CD14-positive monocyte (primary cell): ENCODE measurements around the gene ACAA1. TPM values are rescaled to one million over a fixed set of nuclear protein-coding genes. Genes with fewer than 3 reads are reported as not detected.
A peak's percentile ranks its signal among the peaks of the same experiment; 100 is the strongest.

Experiments used
- DNase-seq, 3 donors: peaks; one replicate each; pipeline ENCODE4 v3.0.0-alpha.2; 2011 to 2022
- H2AFZ ChIP-seq: 2 replicates; pipeline ENCODE4 v1.6.0; 2012; ENCODE audit warnings: mild to moderate bottlenecking, low read depth, low read length, inconsistent platforms; ENCODE audit not compliant: insufficient read depth, poor library complexity, severe bottlenecking
- H3K27ac ChIP-seq, 2 donors: 1 replicate in 1 of 2; 2 replicates in 1 of 2; pipeline ENCODE4 v1.5.1; 2012 to 2013; ENCODE audit warnings: low read length in 2 of 2, control low read depth in 1 of 2, inconsistent platforms in 1 of 2, low read depth in 1 of 2, mild to moderate bottlenecking in 1 of 2
- H3K27me3 ChIP-seq, 2 donors: one replicate each; pipeline versions ENCODE4 v1.6.0 to v1.6.1; 2011 to 2013; ENCODE audit warnings: low read length in 2 of 2; ENCODE audit not compliant: control insufficient read depth in 2 of 2, insufficient read depth in 2 of 2
- H3K36me3 ChIP-seq, 2 donors: replicated peaks in 1 of 2; 1 replicate in 1 of 2; 2 replicates in 1 of 2; pipeline versions ENCODE4 v1.5.1 to v1.6.1; 2012 to 2013; ENCODE audit warnings: low read length in 2 of 2, control low read depth in 1 of 2, inconsistent platforms in 1 of 2, mild to moderate bottlenecking in 1 of 2; ENCODE audit not compliant: insufficient read depth in 2 of 2, control insufficient read depth in 1 of 2
- H3K4me1 ChIP-seq, 2 donors: 1 replicate in 1 of 2; 2 replicates in 1 of 2; pipeline versions ENCODE4 v1.5.1 to v1.6.1; 2012 to 2013; ENCODE audit warnings: low read length in 2 of 2, control low read depth in 1 of 2, inconsistent platforms in 1 of 2, mild to moderate bottlenecking in 1 of 2, moderate library complexity in 1 of 2; ENCODE audit not compliant: insufficient read depth in 2 of 2, control insufficient read depth in 1 of 2
- H3K4me2 ChIP-seq: replicated peaks from 2 replicates; pipeline ENCODE3; 2012; ENCODE audit warnings: low read length, moderate library complexity, mild to moderate bottlenecking; ENCODE audit not compliant: poor library complexity, severe bottlenecking; ENCODE audit errors: extremely low read depth
- H3K4me3 ChIP-seq, 3 experiments: fragments of 200-600 bp in 1 of 3; sonication (generic) in 1 of 3; replicated peaks in 1 of 3; 1 replicate in 2 of 3; 2 replicates in 1 of 3; pipeline ENCODE4 v1.5.1; 2011 to 2013; ENCODE audit warnings: low read length in 3 of 3, mild to moderate bottlenecking in 3 of 3, control low read depth in 2 of 3, low read depth in 2 of 3, inconsistent platforms in 1 of 3, moderate library complexity in 1 of 3
- H3K79me2 ChIP-seq: 2 replicates; pipeline ENCODE4 v1.6.0; 2012; ENCODE audit warnings: mild to moderate bottlenecking, control low read depth, inconsistent platforms, low read length, moderate library complexity; ENCODE audit not compliant: insufficient read depth
- H3K9ac ChIP-seq: 2 replicates; pipeline ENCODE4 v1.6.0; 2017; ENCODE audit warnings: low read length, mild to moderate bottlenecking; ENCODE audit not compliant: insufficient read depth, poor library complexity, severe bottlenecking
- H3K9me3 ChIP-seq, 2 donors: replicated peaks in 1 of 2; 1 replicate in 1 of 2; 2 replicates in 1 of 2; pipeline versions ENCODE4 v1.5.1 to v1.6.1; 2012 to 2013; ENCODE audit warnings: low read length in 2 of 2, control low read depth in 1 of 2; ENCODE audit not compliant: control insufficient read depth in 1 of 2, insufficient read depth in 1 of 2
- H4K20me1 ChIP-seq: 2 replicates; pipeline ENCODE4 v1.6.0; 2012; ENCODE audit warnings: mild to moderate bottlenecking, low read length, control low read depth, moderate library complexity; ENCODE audit not compliant: insufficient read depth
- H3K27ac Mint-ChIP-seq, 7 donors: one replicate each; pipeline ENCODE4 v1.8.0; 2020; ENCODE audit warnings: mild to moderate bottlenecking in 7 of 7, mixed read lengths in 7 of 7, moderate library complexity in 6 of 7, inconsistent platforms in 2 of 7
- H3K27me3 Mint-ChIP-seq, 3 donors: one replicate each; pipeline ENCODE4 v1.8.0; 2021 to 2022; ENCODE audit warnings: low read depth in 3 of 3, mild to moderate bottlenecking in 3 of 3, mixed read lengths in 3 of 3, moderate library complexity in 3 of 3, inconsistent platforms in 1 of 3
- H3K36me3 Mint-ChIP-seq, 2 donors: one replicate each; pipeline ENCODE4 v1.8.0; 2020; ENCODE audit warnings: mixed read lengths in 2 of 2, inconsistent platforms in 1 of 2, mild to moderate bottlenecking in 1 of 2
- H3K4me1 Mint-ChIP-seq: one replicate; pipeline ENCODE4 v1.8.0; 2020; ENCODE audit warnings: mild to moderate bottlenecking, mixed read lengths
- H3K4me3 Mint-ChIP-seq, 2 donors: one replicate each; pipeline ENCODE4 v1.8.0; 2020; ENCODE audit warnings: mild to moderate bottlenecking in 2 of 2, mixed read lengths in 2 of 2, moderate library complexity in 1 of 2
- H3K9me3 Mint-ChIP-seq, 7 donors: one replicate each; pipeline ENCODE4 v1.8.0; 2020 to 2022; ENCODE audit warnings: mixed read lengths in 7 of 7, mild to moderate bottlenecking in 6 of 7, moderate library complexity in 6 of 7, inconsistent platforms in 2 of 7
- WGBS: methylation state at CpG from one replicate; pipeline ENCODE4 v1.1.5; 2013; ENCODE audit warnings: missing lambda C conversion rate; ENCODE audit not compliant: insufficient coverage; 5-methylcytosine and 5-hydroxymethylcytosine counted together
- intact Hi-C, 2 donors: fragments of 100-400 bp; cut with micrococcal nuclease; formaldehyde crosslinking; loops; one replicate each; pipeline versions ENCODE4 v1.15.0 to v1.15.1; 2023
- polyA plus RNA-seq, 3 donors: library from polyadenylated mRNA; depleted of rRNA in 1 of 3; unstranded in 2 of 3; stranded (reverse) in 1 of 3; fragments of 300-500 nt in 2 of 3; fragments of >200 nt in 1 of 3; fragmentation: Illumina TruSeq in 2 of 3; gene quantifications; 1 replicate in 2 of 3; 2 replicates in 1 of 3; pipeline ENCODE4 v1.2.3, GENCODE V29; 2012 to 2021
- TF ChIP-seq, protein P1 (sequence below): fragments of 200-600 bp; IDR thresholded peaks from one replicate; pipeline ENCODE4 v1.8.0; 2022; ENCODE audit warnings: antibody characterized with exemption, mild to moderate bottlenecking

Gene ACAA1
- polyA plus RNA-seq, 3 donors = 123 to 268 (median 133) TPM

DNA sequence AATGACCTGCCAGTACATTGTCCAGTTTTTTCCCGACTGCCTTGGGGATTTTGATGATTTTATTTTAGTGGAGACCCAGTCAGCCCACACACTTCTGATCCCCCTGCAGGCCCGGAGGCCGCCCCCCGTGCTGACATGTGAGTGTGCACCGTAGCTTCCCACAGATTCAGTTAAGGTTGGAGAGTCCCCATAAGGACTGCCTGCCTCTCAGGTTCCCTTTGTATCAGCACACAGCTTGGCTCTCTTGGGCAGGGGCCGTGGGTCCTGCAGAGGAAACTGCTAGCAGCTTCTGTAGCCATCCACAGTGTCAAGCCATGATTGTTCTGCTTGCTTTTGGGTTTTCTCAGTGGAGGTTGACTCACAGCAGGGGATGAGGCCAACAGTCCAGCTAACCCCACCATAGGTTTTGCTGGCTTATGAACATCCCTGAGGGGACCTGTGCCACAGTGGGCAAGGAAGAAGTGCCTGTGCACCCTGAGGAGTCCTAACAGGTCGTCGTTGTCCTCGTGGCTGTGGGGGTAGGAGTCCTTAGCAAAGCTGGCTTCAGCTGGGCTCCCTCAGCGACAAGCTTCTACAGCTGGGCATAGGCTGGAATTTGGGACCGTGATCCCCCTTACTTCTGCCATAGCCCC, 51.5 kb downstream of the ACAA1 start:
- Histone ChIP-seq H3K79me2 (no peaks in the 10 kb centered on the region), H3K27ac (peak overlapping the region; percentile 20 to 44), H3K4me1 (no peaks in the 10 kb centered on the region), H4K20me1 (no peaks in the 10 kb centered on the region), H3K4me2 (no peak overlapping the region), H3K36me3 (no peaks in the 10 kb centered on the region), H3K4me3 (no peak overlapping the region), H2AFZ (no peak overlapping the region), H3K9ac (no peak overlapping the region), H3K9me3 (peaks cover 5 to 6% of the 10 kb centered on the region in 2 donors), H3K27me3 (no peaks in the 10 kb centered on the region)
- Mint-ChIP-seq H3K27me3 (peaks cover 0 to 8% (median 7%) of the 10 kb centered on the region in 3 donors), H3K27ac (peak overlapping the region in 6 of 7 donors; percentile 32 to 80 (median 60)), H3K9me3 (peaks cover 10 to 22% (median 13%) of the 10 kb centered on the region in 7 donors), H3K4me3 (no peak overlapping the region), H3K36me3 (peaks cover 4 to 5% of the 10 kb centered on the region in 2 donors), H3K4me1 (no peaks in the 10 kb centered on the region)
- TF ChIP-seq, protein P1, sequence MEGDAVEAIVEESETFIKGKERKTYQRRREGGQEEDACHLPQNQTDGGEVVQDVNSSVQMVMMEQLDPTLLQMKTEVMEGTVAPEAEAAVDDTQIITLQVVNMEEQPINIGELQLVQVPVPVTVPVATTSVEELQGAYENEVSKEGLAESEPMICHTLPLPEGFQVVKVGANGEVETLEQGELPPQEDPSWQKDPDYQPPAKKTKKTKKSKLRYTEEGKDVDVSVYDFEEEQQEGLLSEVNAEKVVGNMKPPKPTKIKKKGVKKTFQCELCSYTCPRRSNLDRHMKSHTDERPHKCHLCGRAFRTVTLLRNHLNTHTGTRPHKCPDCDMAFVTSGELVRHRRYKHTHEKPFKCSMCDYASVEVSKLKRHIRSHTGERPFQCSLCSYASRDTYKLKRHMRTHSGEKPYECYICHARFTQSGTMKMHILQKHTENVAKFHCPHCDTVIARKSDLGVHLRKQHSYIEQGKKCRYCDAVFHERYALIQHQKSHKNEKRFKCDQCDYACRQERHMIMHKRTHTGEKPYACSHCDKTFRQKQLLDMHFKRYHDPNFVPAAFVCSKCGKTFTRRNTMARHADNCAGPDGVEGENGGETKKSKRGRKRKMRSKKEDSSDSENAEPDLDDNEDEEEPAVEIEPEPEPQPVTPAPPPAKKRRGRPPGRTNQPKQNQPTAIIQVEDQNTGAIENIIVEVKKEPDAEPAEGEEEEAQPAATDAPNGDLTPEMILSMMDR = no peak
- peak in 1 of 3 donors; percentile 33 for DNase-seq
- WGBS = 94% methylated on average over 7 of the region's 11 CpGs
- intact Hi-C loops = loop anchor here in 1 of 2 donors (10.0 kb wide), 1 partner anchor 59 kb away; no protein-coding TSS in a partner anchor

DNA sequence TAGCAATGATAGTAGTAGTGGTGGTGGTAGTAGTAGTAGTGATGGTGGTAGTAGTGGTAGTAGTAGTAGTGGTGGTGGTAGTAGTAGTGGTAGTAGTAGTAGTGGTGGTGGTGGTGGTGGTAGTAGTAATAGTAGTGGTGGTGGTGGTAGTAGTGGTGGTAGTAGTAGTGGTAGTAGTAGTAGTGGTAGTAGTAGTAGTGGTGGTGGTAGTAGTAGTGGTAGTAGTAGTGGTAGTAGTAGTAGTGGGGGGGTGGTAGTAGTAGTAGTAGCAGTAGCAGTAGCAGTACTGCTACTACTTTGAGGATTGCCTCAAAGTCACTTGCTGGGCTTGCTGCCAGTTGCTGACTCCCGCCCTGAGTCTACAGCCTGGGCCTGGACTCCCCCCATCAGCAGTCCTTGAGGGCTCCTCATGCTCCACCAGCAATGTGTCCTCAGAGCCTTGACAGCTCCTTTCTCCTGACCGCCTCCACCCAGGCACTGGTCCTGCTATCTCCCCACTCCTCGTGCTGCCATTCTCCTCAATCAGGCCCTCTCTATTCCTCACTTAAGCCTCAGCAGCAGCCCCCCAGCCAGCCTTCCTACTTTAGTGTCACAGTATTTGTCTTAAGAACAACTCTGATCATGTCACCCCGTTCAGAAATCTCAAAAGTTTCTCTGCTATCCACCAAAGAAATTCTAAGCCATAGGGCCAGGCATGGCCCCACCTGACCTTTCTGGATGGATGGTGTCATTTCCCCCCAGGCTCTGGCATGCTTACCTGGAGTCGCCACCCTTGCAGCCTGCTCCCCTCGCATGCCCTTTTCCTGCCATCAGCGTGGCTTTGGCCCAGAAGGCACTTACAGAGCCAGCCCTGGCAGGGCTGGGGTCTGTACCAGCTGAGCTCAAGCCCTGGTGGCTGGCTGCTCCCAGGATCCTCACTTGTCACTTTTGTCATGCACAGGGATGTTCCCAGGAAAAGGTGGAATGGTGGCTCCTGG, 52.3 kb downstream of the ACAA1 start:
- Histone ChIP-seq H3K36me3 (no peaks in the 10 kb centered on the region), H3K79me2 (no peaks in the 10 kb centered on the region), H3K27me3 (no peaks in the 10 kb centered on the region), H3K4me2 (no peak overlapping the region), H4K20me1 (no peaks in the 10 kb centered on the region), H3K9ac (no peak overlapping the region), H2AFZ (no peak overlapping the region), H3K27ac (peak overlapping the region; percentile 20 to 44), H3K4me3 (no peak overlapping the region), H3K4me1 (no peaks in the 10 kb centered on the region), H3K9me3 (peaks cover 5 to 6% of the 10 kb centered on the region in 2 donors)
- peaks cover 10 to 22% (median 13%) of the 10 kb centered on the region in 7 donors for H3K9me3 Mint-ChIP-seq
- 69% methylated on average over 7 of the region's 7 CpGs for WGBS
- H3K4me1 Mint-ChIP-seq = no peaks in the 10 kb centered on the region
- DNase-seq = peak; percentile 14 to 49 (median 26)
- H3K36me3 Mint-ChIP-seq = peaks cover 4 to 5% of the 10 kb centered on the region in 2 donors
- H3K27me3 Mint-ChIP-seq = peaks cover 0 to 8% (median 8%) of the 10 kb centered on the region in 3 donors
- intact Hi-C loops = loop anchor here in 1 of 2 donors (10.0 kb wide), 1 partner anchor 60 kb away; no protein-coding TSS in a partner anchor
- H3K27ac Mint-ChIP-seq = peak overlapping the region; percentile 70 to 90 (median 77)
- H3K4me3 Mint-ChIP-seq = peak overlapping the region in 1 of 2 donors; percentile 48
- TF ChIP-seq, protein P1 = no peak
